ENCODE data around the gene SLC4A9.

- TF ChIP-seq CTCF (IDR thresholded peaks at IDR 0.05) (no peak), POLR2A (IDR thresholded peaks at IDR 0.05) (no peak)
Observed at GRCh38 chr5:140325486-140325885, 34.5 kb upstream of the SLC4A9 start.
